ENCODE measurements around the gene GLIS1.

Gene GLIS1

GRCh38 chr1:53574621-53575020 is 164.3 kb downstream of the GLIS1 start:
- Mint-ChIP-seq H3K4me1 (peaks cover 43% of the 10 kb centered on the region), H3K9me3 (no peaks in the 10 kb centered on the region), H3K27ac (no peak overlapping the region), H3K36me3 (no peaks in the 10 kb centered on the region), H3K4me3 (no peak overlapping the region)
- ATAC-seq (peak; percentile 52), DNase-seq (ENCODE audit: low spot score in 2 of 2) (no peak)

GRCh38 chr1:53573931-53574330 is 165.0 kb downstream of the GLIS1 start:
- H3K27ac Mint-ChIP-seq = no peak overlapping the region
- DNase-seq (ENCODE audit: low spot score in 2 of 2) (no peak), ATAC-seq (no peak)
- no peaks in the 10 kb centered on the region for H3K36me3 Mint-ChIP-seq
- no peaks in the 10 kb centered on the region for H3K9me3 Mint-ChIP-seq
- peaks cover 43% of the 10 kb centered on the region for H3K4me1 Mint-ChIP-seq
- no peak overlapping the region for H3K4me3 Mint-ChIP-seq

GRCh38 chr1:53573522-53573921 is 165.4 kb downstream of the GLIS1 start:
- H3K36me3 Mint-ChIP-seq = no peaks in the 10 kb centered on the region
- no peak overlapping the region for H3K4me3 Mint-ChIP-seq
- DNase-seq (ENCODE audit: low spot score in 2 of 2) (no peak), ATAC-seq (no peak)
- H3K27ac Mint-ChIP-seq = peak overlapping the region; percentile 20
- no peaks in the 10 kb centered on the region for H3K9me3 Mint-ChIP-seq
- peaks cover 43% of the 10 kb centered on the region for H3K4me1 Mint-ChIP-seq

GRCh38 chr1:53572815-53573173 is 166.2 kb downstream of the GLIS1 start:
- Mint-ChIP-seq H3K4me1 (peaks cover 39% of the 10 kb centered on the region), H3K27ac (no peak overlapping the region)

GRCh38 chr1:53572065-53572814 is 166.7 kb downstream of the GLIS1 start:
- no peak overlapping the region for H3K4me3 Mint-ChIP-seq
- no peak overlapping the region for H3K27ac Mint-ChIP-seq
- DNase-seq (ENCODE audit: low spot score in 2 of 2) (no peak), ATAC-seq (no peak)
- no peaks in the 10 kb centered on the region for H3K36me3 Mint-ChIP-seq
- peaks cover under 1% of the 10 kb centered on the region for H3K9me3 Mint-ChIP-seq
- peaks cover 34% of the 10 kb centered on the region for H3K4me1 Mint-ChIP-seq

More at GRCh38 chr1:53572815-53573173, 166.2 kb downstream of the GLIS1 start:
- H3K4me3 Mint-ChIP-seq = no peak overlapping the region
- no peaks in the 10 kb centered on the region for H3K36me3 Mint-ChIP-seq
- ATAC-seq (no peak), DNase-seq (ENCODE audit: low spot score in 2 of 2) (no peak)
- no peaks in the 10 kb centered on the region for H3K9me3 Mint-ChIP-seq

GRCh38 chr1:53568540-53568939 is 170.4 kb downstream of the GLIS1 start:
- H3K27ac Mint-ChIP-seq = no peak overlapping the region
- ATAC-seq (no peak), DNase-seq (ENCODE audit: low spot score in 2 of 2) (no peak)
- no peaks in the 10 kb centered on the region for H3K36me3 Mint-ChIP-seq
- peaks cover 1% of the 10 kb centered on the region for H3K4me1 Mint-ChIP-seq
- peaks cover 4% of the 10 kb centered on the region for H3K9me3 Mint-ChIP-seq
- no peak overlapping the region for H3K4me3 Mint-ChIP-seq

- H3K36me3 Mint-ChIP-seq = no peaks in the 10 kb centered on the region
- peaks cover 4% of the 10 kb centered on the region for H3K9me3 Mint-ChIP-seq
- H3K4me3 Mint-ChIP-seq = no peak overlapping the region
- no peak overlapping the region for H3K27ac Mint-ChIP-seq
- peaks cover 8% of the 10 kb centered on the region for H3K4me1 Mint-ChIP-seq
- ATAC-seq = no peak
- DNase-seq (ENCODE audit: low spot score in 2 of 2) = no peak
These were observed 171.1 kb downstream of the GLIS1 start for GRCh38 chr1:53567851-53568250.

- peaks cover 4% of the 10 kb centered on the region for H3K9me3 Mint-ChIP-seq
- H3K4me3 Mint-ChIP-seq = no peak overlapping the region
- H3K36me3 Mint-ChIP-seq = no peaks in the 10 kb centered on the region
These were observed 171.5 kb downstream of the GLIS1 start for GRCh38 chr1:53567450-53567849.

GRCh38 chr1:53563611-53564010 is 175.4 kb downstream of the GLIS1 start:
- Mint-ChIP-seq H3K36me3 (no peaks in the 10 kb centered on the region), H3K4me3 (no peak overlapping the region), H3K27ac (no peak overlapping the region), H3K4me1 (peaks cover 19% of the 10 kb centered on the region), H3K9me3 (peaks cover 4% of the 10 kb centered on the region)
- ATAC-seq (no peak), DNase-seq (ENCODE audit: low spot score in 2 of 2) (no peak)

More at GRCh38 chr1:53567450-53567849, 171.5 kb downstream of the GLIS1 start:
- no peak for DNase-seq (ENCODE audit: low spot score in 2 of 2)
- no peak for ATAC-seq
- Mint-ChIP-seq H3K27ac (no peak overlapping the region), H3K4me1 (peaks cover 12% of the 10 kb centered on the region)

GRCh38 chr1:53562981-53563379 is 176.0 kb downstream of the GLIS1 start:
- H3K27ac Mint-ChIP-seq = no peak overlapping the region
- no peaks in the 10 kb centered on the region for H3K36me3 Mint-ChIP-seq
- H3K4me1 Mint-ChIP-seq = peaks cover 19% of the 10 kb centered on the region
- peak overlapping the region; percentile 45 for H3K4me3 Mint-ChIP-seq
- no peak for DNase-seq (ENCODE audit: low spot score in 2 of 2)
- H3K9me3 Mint-ChIP-seq = peaks cover 4% of the 10 kb centered on the region
- no peak for ATAC-seq

- no peak overlapping the region for H3K27ac Mint-ChIP-seq
- DNase-seq (ENCODE audit: low spot score in 2 of 2) (peak in 1 of 2 donors; percentile 69), ATAC-seq (peak; percentile 88)
- peak overlapping the region; percentile 45 for H3K4me3 Mint-ChIP-seq
- H3K36me3 Mint-ChIP-seq = no peaks in the 10 kb centered on the region
- peaks cover 19% of the 10 kb centered on the region for H3K4me1 Mint-ChIP-seq
- H3K9me3 Mint-ChIP-seq = peaks cover 4% of the 10 kb centered on the region
These were observed 176.5 kb downstream of the GLIS1 start for GRCh38 chr1:53562291-53562980.

GRCh38 chr1:53561503-53562105 is 177.4 kb downstream of the GLIS1 start:
- H3K4me3 Mint-ChIP-seq = peak overlapping the region; percentile 45
- no peaks in the 10 kb centered on the region for H3K36me3 Mint-ChIP-seq
- peaks cover 19% of the 10 kb centered on the region for H3K4me1 Mint-ChIP-seq
- ATAC-seq (no peak), DNase-seq (ENCODE audit: low spot score in 2 of 2) (no peak)
- no peaks in the 10 kb centered on the region for H3K9me3 Mint-ChIP-seq
- H3K27ac Mint-ChIP-seq = no peak overlapping the region

GRCh38 chr1:53560581-53561502 is 178.1 kb downstream of the GLIS1 start:
- Mint-ChIP-seq H3K36me3 (no peaks in the 10 kb centered on the region), H3K27ac (no peak overlapping the region), H3K4me1 (peaks cover 19% of the 10 kb centered on the region), H3K4me3 (no peak overlapping the region), H3K9me3 (no peaks in the 10 kb centered on the region)
- no peak for DNase-seq (ENCODE audit: low spot score in 2 of 2)
- ATAC-seq = no peak

- no peak overlapping the region for H3K27ac Mint-ChIP-seq
- ATAC-seq (no peak), DNase-seq (ENCODE audit: low spot score in 2 of 2) (no peak)
- H3K4me1 Mint-ChIP-seq = peaks cover 19% of the 10 kb centered on the region
- no peaks in the 10 kb centered on the region for H3K36me3 Mint-ChIP-seq
- no peak overlapping the region for H3K4me3 Mint-ChIP-seq
- H3K9me3 Mint-ChIP-seq = no peaks in the 10 kb centered on the region
These were observed 178.9 kb downstream of the GLIS1 start for GRCh38 chr1:53559854-53560580.

Measured in stimulated activated effector memory CD8-positive, alpha-beta T cell treated with anti-CD3 and anti-CD28 coated beads, Interleukin-12 subunit alpha, Interleukin-12 subunit beta, amount 100 ng/mL, for 72 hours (primary cell).